Measurements from ENCODE around the gene PHKG1.
"Not testable (repeated sequence)": the region's sequence is repeated elsewhere in the genome, so short reads cannot be mapped to it uniquely, and the experiment has no call there.

Gene PHKG1

DNA sequence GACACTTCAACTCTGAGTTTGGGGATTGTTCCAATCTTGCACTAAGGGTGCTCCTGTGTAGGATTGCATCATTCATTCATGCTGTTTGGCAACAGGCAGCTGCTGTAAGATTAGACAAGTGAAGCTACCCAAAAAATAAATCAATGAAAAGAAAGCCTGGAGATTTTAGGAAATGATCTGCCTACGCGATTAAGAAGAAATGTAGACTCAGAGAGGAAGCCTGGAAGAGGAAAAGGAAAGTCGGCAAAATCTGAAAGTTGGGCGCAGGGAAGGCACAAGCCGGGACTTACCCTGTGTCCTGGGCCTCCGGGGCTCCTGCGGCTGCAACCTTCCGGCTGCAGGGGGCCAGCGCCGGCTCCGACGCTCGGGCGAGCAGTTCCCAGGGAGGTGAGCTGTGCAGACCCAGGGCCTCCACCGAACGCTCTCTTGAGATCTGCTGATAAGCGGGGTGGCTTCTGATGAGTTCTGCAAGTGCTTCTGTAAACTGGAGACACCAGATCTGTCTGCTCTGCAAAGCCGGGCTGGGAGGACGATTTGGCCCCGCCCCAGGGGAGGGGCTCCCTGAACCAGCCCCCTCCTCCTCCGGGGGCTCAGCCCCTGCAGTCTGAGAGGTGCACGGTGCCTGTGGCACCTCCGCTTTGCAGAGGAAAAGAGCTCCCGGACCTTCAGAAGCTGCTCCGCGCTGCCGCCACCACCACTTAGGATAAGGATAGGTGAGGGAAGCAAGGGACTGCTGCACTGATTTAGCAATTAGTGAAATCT is 58.9 kb downstream of the PHKG1 start:
- no peaks in the 10 kb centered on the region for H3K27me3 ChIP-seq (ENCODE audit: insufficient read depth, poor library complexity, severe bottlenecking)
- peak; percentile 74 to 85 for DNase-seq (ENCODE audit: low read depth in 1 of 2, low spot score in 1 of 2)
- H3K4me3 ChIP-seq (replicated peaks; ENCODE audit: insufficient read depth, low read length) = peak overlapping the region; percentile 55
- no peak for TF ChIP-seq POLR2AphosphoS5 (IDR thresholded peaks at IDR 0.05; ENCODE audit: low read depth)
- TF ChIP-seq GABPA (IDR thresholded peaks at IDR 0.05; ENCODE audit: low read depth) = 0 out of 2 replicates have a peak, but pooled peaks have one; percentile 11
- peak overlapping the region; percentile 44 for H3K27ac ChIP-seq (replicated peaks)

GRCh38 chr7:56032578-56032977 is 60.2 kb downstream of the PHKG1 start:
- not testable (repeated sequence) for H3K4me3 ChIP-seq (replicated peaks; ENCODE audit: insufficient read depth, low read length); DNase-seq (ENCODE audit: low read depth in 1 of 2, low spot score in 1 of 2); H3K27me3 ChIP-seq (ENCODE audit: insufficient read depth, poor library complexity, severe bottlenecking); H3K27ac ChIP-seq (replicated peaks)

GRCh38 chr7:56031556-56031955 is 61.2 kb downstream of the PHKG1 start:
- H3K4me3 ChIP-seq (replicated peaks; ENCODE audit: insufficient read depth, low read length); DNase-seq (ENCODE audit: low read depth in 1 of 2, low spot score in 1 of 2); H3K27me3 ChIP-seq (ENCODE audit: insufficient read depth, poor library complexity, severe bottlenecking); H3K27ac ChIP-seq (replicated peaks): not testable (repeated sequence)

GRCh38 chr7:56030340-56030739 is 62.4 kb downstream of the PHKG1 start:
- no peak for DNase-seq (ENCODE audit: low read depth in 1 of 2, low spot score in 1 of 2)
- TF ChIP-seq POLR2AphosphoS5 (IDR thresholded peaks at IDR 0.05; ENCODE audit: low read depth) (no peak), SPI1 (IDR thresholded peaks at IDR 0.05; ENCODE audit: borderline replicate concordance, low read depth) (no peak), GABPA (IDR thresholded peaks at IDR 0.05; ENCODE audit: low read depth) (no peak), REST (IDR thresholded peaks at IDR 0.05; ENCODE audit: insufficient replicate concordance, low read depth) (no peak)
- TF ChIP-seq, protein P1, sequence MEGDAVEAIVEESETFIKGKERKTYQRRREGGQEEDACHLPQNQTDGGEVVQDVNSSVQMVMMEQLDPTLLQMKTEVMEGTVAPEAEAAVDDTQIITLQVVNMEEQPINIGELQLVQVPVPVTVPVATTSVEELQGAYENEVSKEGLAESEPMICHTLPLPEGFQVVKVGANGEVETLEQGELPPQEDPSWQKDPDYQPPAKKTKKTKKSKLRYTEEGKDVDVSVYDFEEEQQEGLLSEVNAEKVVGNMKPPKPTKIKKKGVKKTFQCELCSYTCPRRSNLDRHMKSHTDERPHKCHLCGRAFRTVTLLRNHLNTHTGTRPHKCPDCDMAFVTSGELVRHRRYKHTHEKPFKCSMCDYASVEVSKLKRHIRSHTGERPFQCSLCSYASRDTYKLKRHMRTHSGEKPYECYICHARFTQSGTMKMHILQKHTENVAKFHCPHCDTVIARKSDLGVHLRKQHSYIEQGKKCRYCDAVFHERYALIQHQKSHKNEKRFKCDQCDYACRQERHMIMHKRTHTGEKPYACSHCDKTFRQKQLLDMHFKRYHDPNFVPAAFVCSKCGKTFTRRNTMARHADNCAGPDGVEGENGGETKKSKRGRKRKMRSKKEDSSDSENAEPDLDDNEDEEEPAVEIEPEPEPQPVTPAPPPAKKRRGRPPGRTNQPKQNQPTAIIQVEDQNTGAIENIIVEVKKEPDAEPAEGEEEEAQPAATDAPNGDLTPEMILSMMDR (IDR thresholded peaks at IDR 0.05; ENCODE audit: insufficient read depth, low read length) = no peak
- no peak overlapping the region for H3K4me3 ChIP-seq (replicated peaks; ENCODE audit: insufficient read depth, low read length)
- no peaks in the 10 kb centered on the region for H3K27me3 ChIP-seq (ENCODE audit: insufficient read depth, poor library complexity, severe bottlenecking)
- H3K27ac ChIP-seq (replicated peaks) = no peak overlapping the region
